Osteoblast (primary cell): ENCODE measurements around the gene RFXANK. TPM values are rescaled to one million over a fixed set of nuclear protein-coding genes. Genes with fewer than 3 reads are reported as not detected.
"Not testable (repeated sequence)": the region's sequence is repeated elsewhere in the genome, so short reads cannot be mapped to it uniquely, and the experiment has no call there.

Experiments
- DNase-seq: peaks from one replicate; pipeline ENCODE4 v3.0.0; 2011; ENCODE audit warnings: low spot score, mixed read lengths; ENCODE audit not compliant: insufficient read length; ENCODE audit errors: missing footprints
- H2AFZ ChIP-seq: 2 replicates; pipeline ENCODE4 v1.6.0; 2011; ENCODE audit warnings: mild to moderate bottlenecking, low read length
- H3K27ac ChIP-seq: 2 replicates; pipeline ENCODE4 v1.5.1; 2011; ENCODE audit warnings: mild to moderate bottlenecking, low read depth, low read length, moderate library complexity
- H3K27me3 ChIP-seq: 2 replicates; pipeline ENCODE4 v1.6.0; 2012; ENCODE audit warnings: mild to moderate bottlenecking, control low read depth, inconsistent platforms, low read length, moderate library complexity; ENCODE audit not compliant: insufficient read depth
- H3K36me3 ChIP-seq: 2 replicates; pipeline ENCODE4 v1.5.1; 2011; ENCODE audit warnings: mild to moderate bottlenecking, low read length, control low read depth, moderate library complexity; ENCODE audit not compliant: insufficient read depth
- H3K4me1 ChIP-seq: 2 replicates; pipeline ENCODE4 v1.5.1; 2011; ENCODE audit warnings: mild to moderate bottlenecking, low read length, control low read depth, moderate library complexity; ENCODE audit not compliant: insufficient read depth
- H3K4me2 ChIP-seq: 2 replicates; pipeline ENCODE4 v1.6.0; 2011; ENCODE audit warnings: mild to moderate bottlenecking, low read length; ENCODE audit not compliant: insufficient read depth
- H3K4me3 ChIP-seq: fragments of 200-600 bp; sonication (generic); 3 replicates; pipeline ENCODE4 v1.5.1; 2012; ENCODE audit warnings: mild to moderate bottlenecking, low read length, inconsistent platforms; ENCODE audit not compliant: insufficient read depth
- H3K79me2 ChIP-seq: 2 replicates; pipeline ENCODE4 v1.6.0; 2012; ENCODE audit warnings: mild to moderate bottlenecking, low read length, control low read depth, inconsistent platforms; ENCODE audit not compliant: insufficient read depth
- H3K9me3 ChIP-seq: 2 replicates; pipeline ENCODE4 v1.5.1; 2011; ENCODE audit warnings: low read depth, low read length, control low read depth
- H4K20me1 ChIP-seq: 2 replicates; pipeline ENCODE4 v1.6.0; 2012; ENCODE audit warnings: mild to moderate bottlenecking, low read length, control low read depth; ENCODE audit not compliant: insufficient read depth
- CTCF ChIP-seq: IDR thresholded peaks from 2 replicates; pipeline ENCODE4 v1.5.1; 2011; ENCODE audit warnings: mild to moderate bottlenecking, low read depth, low read length, moderate library complexity; ENCODE audit errors: extremely low read depth
- total RNA-seq: library from RNA; depleted of rRNA; stranded (reverse); fragments of >200 nt; gene quantifications from 2 replicates; pipeline ENCODE4 v1.2.3, GENCODE V29; 2012

Gene RFXANK
- total RNA-seq, 1 donor: 47.4 TPM

- DNase-seq: peak; percentile 97
- Histone ChIP-seq H3K4me3 (peak within 1 kb of the TSS; percentile 30), H3K4me2 (peak within 1 kb of the TSS; percentile 18)
Measured at GRCh38 chr19:19170053-19170872, 21.8 kb upstream of the RFXANK start, which contains the start of gene MEF2B. Gene MEF2B (minus strand): TSS chr19:19170263. CDS start chr19:19150735, 19,528 bp downstream.

GRCh38 chr19:19170873-19171672, 21.0 kb upstream of the RFXANK start:
- Histone ChIP-seq H3K4me3 (no peak overlapping the region), H3K27ac (no peak overlapping the region), H3K4me1 (peaks cover 11% of the 10 kb centered on the region), H3K79me2 (no peaks in the 10 kb centered on the region), H2AFZ (no peak overlapping the region), H3K36me3 (no peaks in the 10 kb centered on the region), H4K20me1 (peaks cover 3% of the 10 kb centered on the region), H3K27me3 (no peaks in the 10 kb centered on the region), H3K9me3 (no peaks in the 10 kb centered on the region), H3K4me2 (no peak overlapping the region)
- no peak for DNase-seq
- TF ChIP-seq CTCF: no peak

More at GRCh38 chr19:19170053-19170872, 21.8 kb upstream of the RFXANK start, which contains the start of gene MEF2B:
- H3K27ac ChIP-seq: no peak within 1 kb of the TSS
- H3K4me1 ChIP-seq: peaks cover 11% of the 10 kb centered on the region
- no peaks in the 10 kb centered on the region for H3K36me3 ChIP-seq
- peaks cover 3% of the 10 kb centered on the region for H4K20me1 ChIP-seq
- H3K79me2 ChIP-seq: no peaks in the 10 kb centered on the region
- no peaks in the 10 kb centered on the region for H3K27me3 ChIP-seq
- H2AFZ ChIP-seq: no peak within 1 kb of the TSS
- no peak for TF ChIP-seq CTCF
- H3K9me3 ChIP-seq: no peaks in the 10 kb centered on the region

GRCh38 chr19:19171821-19172532, 20.1 kb upstream of the RFXANK start:
- no peak for TF ChIP-seq CTCF
- DNase-seq: peak; percentile 96
- Histone ChIP-seq H3K9me3 (no peaks in the 10 kb centered on the region), H2AFZ (peak overlapping the region; percentile 51), H4K20me1 (peaks cover 3% of the 10 kb centered on the region), H3K79me2 (no peaks in the 10 kb centered on the region), H3K4me1 (peaks cover 11% of the 10 kb centered on the region), H3K4me3 (no peak overlapping the region), H3K36me3 (no peaks in the 10 kb centered on the region), H3K27ac (no peak overlapping the region), H3K4me2 (no peak overlapping the region), H3K27me3 (no peaks in the 10 kb centered on the region)

GRCh38 chr19:19173243-19173642, 18.8 kb upstream of the RFXANK start:
- not testable (repeated sequence) for H3K79me2 ChIP-seq, H3K27ac ChIP-seq, H3K9me3 ChIP-seq, H3K4me3 ChIP-seq, H2AFZ ChIP-seq, H3K4me2 ChIP-seq, H3K36me3 ChIP-seq, H4K20me1 ChIP-seq, H3K27me3 ChIP-seq
- H3K4me1 ChIP-seq: peaks cover 11% of the 10 kb centered on the region
- DNase-seq: peak; percentile 39
